Body of pancreas (tissue), 4 donors: ENCODE measurements around the gene MTMR12.
"Not testable (repeated sequence)": the region's sequence is repeated elsewhere in the genome, so short reads cannot be mapped to it uniquely, and the experiment has no call there.

Source experiments
- POLR2A ChIP-seq, 3 donors: fragments of 450-650 bp; IDR thresholded peaks; one replicate each; pipeline ENCODE4 v1.6.1; 2016; ENCODE audit warnings: antibody characterized with exemption in 3 of 3, mild to moderate bottlenecking in 2 of 3
- TF ChIP-seq, protein P1 (sequence below), 7 experiments: fragments of 450-650 bp in 4 of 7; fragments of 200-600 bp in 3 of 7; sonication (generic) in 3 of 7; IDR thresholded peaks; one replicate each; pipeline ENCODE4 v1.5.1; 2016 to 2019; ENCODE audit warnings: antibody characterized with exemption in 7 of 7

DNA sequence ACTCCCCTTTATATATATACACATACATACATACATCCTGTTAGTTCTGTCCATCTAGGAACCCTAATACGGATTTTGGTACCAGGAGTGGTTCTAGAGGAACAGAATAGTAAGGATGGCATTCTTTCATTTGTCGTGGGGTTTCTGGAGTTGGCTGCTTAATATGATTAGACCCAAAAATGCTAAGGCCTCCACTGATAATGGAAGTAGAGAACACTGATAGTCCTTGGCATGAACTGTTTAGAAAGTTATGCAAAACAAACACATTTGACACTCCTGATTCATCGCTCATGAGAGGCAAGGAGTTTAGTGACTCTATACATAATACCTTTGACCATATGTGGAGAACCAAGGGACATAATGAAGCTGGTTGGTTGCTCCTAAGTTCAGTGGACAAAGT is 25.2 kb downstream of the MTMR12 start:
- not testable (repeated sequence) for TF ChIP-seq POLR2A (IDR thresholded peaks at IDR 0.05)
- TF ChIP-seq, protein P1, sequence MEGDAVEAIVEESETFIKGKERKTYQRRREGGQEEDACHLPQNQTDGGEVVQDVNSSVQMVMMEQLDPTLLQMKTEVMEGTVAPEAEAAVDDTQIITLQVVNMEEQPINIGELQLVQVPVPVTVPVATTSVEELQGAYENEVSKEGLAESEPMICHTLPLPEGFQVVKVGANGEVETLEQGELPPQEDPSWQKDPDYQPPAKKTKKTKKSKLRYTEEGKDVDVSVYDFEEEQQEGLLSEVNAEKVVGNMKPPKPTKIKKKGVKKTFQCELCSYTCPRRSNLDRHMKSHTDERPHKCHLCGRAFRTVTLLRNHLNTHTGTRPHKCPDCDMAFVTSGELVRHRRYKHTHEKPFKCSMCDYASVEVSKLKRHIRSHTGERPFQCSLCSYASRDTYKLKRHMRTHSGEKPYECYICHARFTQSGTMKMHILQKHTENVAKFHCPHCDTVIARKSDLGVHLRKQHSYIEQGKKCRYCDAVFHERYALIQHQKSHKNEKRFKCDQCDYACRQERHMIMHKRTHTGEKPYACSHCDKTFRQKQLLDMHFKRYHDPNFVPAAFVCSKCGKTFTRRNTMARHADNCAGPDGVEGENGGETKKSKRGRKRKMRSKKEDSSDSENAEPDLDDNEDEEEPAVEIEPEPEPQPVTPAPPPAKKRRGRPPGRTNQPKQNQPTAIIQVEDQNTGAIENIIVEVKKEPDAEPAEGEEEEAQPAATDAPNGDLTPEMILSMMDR (IDR thresholded peaks at IDR 0.05), result not testable (repeated sequence)
